HEK293 (cell line): ENCODE results near the gene E2F1.

ENCODE experiments used
- GLI4 ChIP-seq: fragments of 450-650 bp; formaldehyde crosslinking; IDR thresholded peaks from 2 replicates; pipeline ENCODE4 v1.5.1; 2016; ENCODE audit warnings: missing biosample characterization, missing genetic modification characterization
- HOXA7 ChIP-seq: sonication (generic); formaldehyde crosslinking; IDR thresholded peaks from 2 replicates; pipeline ENCODE4 v1.8.1; 2022; ENCODE audit warnings: missing genetic modification reagents, borderline replicate concordance
- MEIS1 ChIP-seq: sonication (generic); formaldehyde crosslinking; IDR thresholded peaks from 2 replicates; pipeline ENCODE4 v1.8.1; 2022; ENCODE audit warnings: missing genetic modification reagents, mild to moderate bottlenecking, borderline replicate concordance
- YY1 ChIP-seq: fragments of 450-650 bp; formaldehyde crosslinking; IDR thresholded peaks from 2 replicates; pipeline ENCODE4 v1.5.1; 2018; ENCODE audit warnings: missing biosample characterization, missing genetic modification characterization
- ZBTB21 ChIP-seq: fragments of 450-650 bp; formaldehyde crosslinking; IDR thresholded peaks from 2 replicates; pipeline ENCODE4 v1.5.1; 2017; ENCODE audit warnings: missing biosample characterization, missing genetic modification characterization
- ZEB2 ChIP-seq: fragments of 450-650 bp; formaldehyde crosslinking; IDR thresholded peaks from 2 replicates; pipeline ENCODE4 v1.5.1; 2016; ENCODE audit warnings: missing biosample characterization, missing genetic modification characterization
- ZNF335 ChIP-seq: fragments of 450-650 bp; formaldehyde crosslinking; conservative IDR thresholded peaks from 2 replicates; pipeline ENCODE4 v1.5.1; 2016; ENCODE audit warnings: missing biosample characterization, missing genetic modification characterization
- TF ChIP-seq, protein P1 (sequence below): fragments of 450-650 bp; formaldehyde crosslinking; IDR thresholded peaks from 2 replicates; pipeline ENCODE4 v1.5.1; 2016; ENCODE audit warnings: missing biosample characterization, missing genetic modification characterization, borderline replicate concordance
- TF ChIP-seq, protein P2 (sequence below): fragments of 450-650 bp; formaldehyde crosslinking; IDR thresholded peaks from 2 replicates; pipeline ENCODE4 v1.5.1; 2016; ENCODE audit warnings: missing biosample characterization, missing genetic modification characterization
- TF ChIP-seq, protein P3 (sequence below): fragments of 450-650 bp; formaldehyde crosslinking; IDR thresholded peaks from 2 replicates; pipeline ENCODE4 v1.5.1; 2016; ENCODE audit warnings: missing biosample characterization, missing genetic modification characterization
- TF ChIP-seq, protein P4 (sequence below): fragments of 450-650 bp; formaldehyde crosslinking; IDR thresholded peaks from 2 replicates; pipeline ENCODE4 v1.5.1; 2016; ENCODE audit warnings: missing biosample characterization, missing genetic modification characterization

DNA sequence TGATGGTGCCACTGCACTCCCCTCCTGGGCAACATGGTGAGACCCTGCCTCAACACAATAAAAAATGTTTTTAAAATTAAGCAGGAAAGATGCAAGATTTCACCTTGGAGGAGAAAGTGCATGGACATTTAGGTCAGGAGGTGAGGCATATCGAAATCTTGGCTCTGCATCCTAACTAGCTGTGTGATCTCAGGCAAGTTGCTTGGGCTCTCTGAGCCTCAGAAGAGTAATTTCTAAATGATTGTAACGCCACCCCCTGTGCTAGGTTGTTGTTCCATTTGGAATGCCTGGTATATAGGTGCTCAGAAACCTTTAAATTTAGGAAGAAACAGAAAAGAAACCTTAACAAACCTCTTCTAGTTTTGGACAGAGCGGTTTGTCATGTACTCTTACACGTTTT, 60.0 kb downstream of the E2F1 start:
- TF ChIP-seq, protein P1, sequence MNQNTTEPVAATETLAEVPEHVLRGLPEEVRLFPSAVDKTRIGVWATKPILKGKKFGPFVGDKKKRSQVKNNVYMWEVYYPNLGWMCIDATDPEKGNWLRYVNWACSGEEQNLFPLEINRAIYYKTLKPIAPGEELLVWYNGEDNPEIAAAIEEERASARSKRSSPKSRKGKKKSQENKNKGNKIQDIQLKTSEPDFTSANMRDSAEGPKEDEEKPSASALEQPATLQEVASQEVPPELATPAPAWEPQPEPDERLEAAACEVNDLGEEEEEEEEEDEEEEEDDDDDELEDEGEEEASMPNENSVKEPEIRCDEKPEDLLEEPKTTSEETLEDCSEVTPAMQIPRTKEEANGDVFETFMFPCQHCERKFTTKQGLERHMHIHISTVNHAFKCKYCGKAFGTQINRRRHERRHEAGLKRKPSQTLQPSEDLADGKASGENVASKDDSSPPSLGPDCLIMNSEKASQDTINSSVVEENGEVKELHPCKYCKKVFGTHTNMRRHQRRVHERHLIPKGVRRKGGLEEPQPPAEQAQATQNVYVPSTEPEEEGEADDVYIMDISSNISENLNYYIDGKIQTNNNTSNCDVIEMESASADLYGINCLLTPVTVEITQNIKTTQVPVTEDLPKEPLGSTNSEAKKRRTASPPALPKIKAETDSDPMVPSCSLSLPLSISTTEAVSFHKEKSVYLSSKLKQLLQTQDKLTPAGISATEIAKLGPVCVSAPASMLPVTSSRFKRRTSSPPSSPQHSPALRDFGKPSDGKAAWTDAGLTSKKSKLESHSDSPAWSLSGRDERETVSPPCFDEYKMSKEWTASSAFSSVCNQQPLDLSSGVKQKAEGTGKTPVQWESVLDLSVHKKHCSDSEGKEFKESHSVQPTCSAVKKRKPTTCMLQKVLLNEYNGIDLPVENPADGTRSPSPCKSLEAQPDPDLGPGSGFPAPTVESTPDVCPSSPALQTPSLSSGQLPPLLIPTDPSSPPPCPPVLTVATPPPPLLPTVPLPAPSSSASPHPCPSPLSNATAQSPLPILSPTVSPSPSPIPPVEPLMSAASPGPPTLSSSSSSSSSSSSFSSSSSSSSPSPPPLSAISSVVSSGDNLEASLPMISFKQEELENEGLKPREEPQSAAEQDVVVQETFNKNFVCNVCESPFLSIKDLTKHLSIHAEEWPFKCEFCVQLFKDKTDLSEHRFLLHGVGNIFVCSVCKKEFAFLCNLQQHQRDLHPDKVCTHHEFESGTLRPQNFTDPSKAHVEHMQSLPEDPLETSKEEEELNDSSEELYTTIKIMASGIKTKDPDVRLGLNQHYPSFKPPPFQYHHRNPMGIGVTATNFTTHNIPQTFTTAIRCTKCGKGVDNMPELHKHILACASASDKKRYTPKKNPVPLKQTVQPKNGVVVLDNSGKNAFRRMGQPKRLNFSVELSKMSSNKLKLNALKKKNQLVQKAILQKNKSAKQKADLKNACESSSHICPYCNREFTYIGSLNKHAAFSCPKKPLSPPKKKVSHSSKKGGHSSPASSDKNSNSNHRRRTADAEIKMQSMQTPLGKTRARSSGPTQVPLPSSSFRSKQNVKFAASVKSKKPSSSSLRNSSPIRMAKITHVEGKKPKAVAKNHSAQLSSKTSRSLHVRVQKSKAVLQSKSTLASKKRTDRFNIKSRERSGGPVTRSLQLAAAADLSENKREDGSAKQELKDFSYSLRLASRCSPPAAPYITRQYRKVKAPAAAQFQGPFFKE (tag by site-specific recombination): no peak
- TF ChIP-seq, protein P2, sequence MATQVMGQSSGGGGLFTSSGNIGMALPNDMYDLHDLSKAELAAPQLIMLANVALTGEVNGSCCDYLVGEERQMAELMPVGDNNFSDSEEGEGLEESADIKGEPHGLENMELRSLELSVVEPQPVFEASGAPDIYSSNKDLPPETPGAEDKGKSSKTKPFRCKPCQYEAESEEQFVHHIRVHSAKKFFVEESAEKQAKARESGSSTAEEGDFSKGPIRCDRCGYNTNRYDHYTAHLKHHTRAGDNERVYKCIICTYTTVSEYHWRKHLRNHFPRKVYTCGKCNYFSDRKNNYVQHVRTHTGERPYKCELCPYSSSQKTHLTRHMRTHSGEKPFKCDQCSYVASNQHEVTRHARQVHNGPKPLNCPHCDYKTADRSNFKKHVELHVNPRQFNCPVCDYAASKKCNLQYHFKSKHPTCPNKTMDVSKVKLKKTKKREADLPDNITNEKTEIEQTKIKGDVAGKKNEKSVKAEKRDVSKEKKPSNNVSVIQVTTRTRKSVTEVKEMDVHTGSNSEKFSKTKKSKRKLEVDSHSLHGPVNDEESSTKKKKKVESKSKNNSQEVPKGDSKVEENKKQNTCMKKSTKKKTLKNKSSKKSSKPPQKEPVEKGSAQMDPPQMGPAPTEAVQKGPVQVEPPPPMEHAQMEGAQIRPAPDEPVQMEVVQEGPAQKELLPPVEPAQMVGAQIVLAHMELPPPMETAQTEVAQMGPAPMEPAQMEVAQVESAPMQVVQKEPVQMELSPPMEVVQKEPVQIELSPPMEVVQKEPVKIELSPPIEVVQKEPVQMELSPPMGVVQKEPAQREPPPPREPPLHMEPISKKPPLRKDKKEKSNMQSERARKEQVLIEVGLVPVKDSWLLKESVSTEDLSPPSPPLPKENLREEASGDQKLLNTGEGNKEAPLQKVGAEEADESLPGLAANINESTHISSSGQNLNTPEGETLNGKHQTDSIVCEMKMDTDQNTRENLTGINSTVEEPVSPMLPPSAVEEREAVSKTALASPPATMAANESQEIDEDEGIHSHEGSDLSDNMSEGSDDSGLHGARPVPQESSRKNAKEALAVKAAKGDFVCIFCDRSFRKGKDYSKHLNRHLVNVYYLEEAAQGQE (tag by site-specific recombination): no peak
- TF ChIP-seq, protein P3, sequence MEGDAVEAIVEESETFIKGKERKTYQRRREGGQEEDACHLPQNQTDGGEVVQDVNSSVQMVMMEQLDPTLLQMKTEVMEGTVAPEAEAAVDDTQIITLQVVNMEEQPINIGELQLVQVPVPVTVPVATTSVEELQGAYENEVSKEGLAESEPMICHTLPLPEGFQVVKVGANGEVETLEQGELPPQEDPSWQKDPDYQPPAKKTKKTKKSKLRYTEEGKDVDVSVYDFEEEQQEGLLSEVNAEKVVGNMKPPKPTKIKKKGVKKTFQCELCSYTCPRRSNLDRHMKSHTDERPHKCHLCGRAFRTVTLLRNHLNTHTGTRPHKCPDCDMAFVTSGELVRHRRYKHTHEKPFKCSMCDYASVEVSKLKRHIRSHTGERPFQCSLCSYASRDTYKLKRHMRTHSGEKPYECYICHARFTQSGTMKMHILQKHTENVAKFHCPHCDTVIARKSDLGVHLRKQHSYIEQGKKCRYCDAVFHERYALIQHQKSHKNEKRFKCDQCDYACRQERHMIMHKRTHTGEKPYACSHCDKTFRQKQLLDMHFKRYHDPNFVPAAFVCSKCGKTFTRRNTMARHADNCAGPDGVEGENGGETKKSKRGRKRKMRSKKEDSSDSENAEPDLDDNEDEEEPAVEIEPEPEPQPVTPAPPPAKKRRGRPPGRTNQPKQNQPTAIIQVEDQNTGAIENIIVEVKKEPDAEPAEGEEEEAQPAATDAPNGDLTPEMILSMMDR (tag by site-specific recombination): no peak
- TF ChIP-seq HOXA7 (CRISPR knock-in tag): no peak
- TF ChIP-seq ZBTB21 (tag by site-specific recombination): no peak
- TF ChIP-seq GLI4 (tag by site-specific recombination): no peak
- TF ChIP-seq MEIS1 (CRISPR knock-in tag): no peak
- no peak for TF ChIP-seq YY1 (tag by site-specific recombination)
- TF ChIP-seq, protein P4, sequence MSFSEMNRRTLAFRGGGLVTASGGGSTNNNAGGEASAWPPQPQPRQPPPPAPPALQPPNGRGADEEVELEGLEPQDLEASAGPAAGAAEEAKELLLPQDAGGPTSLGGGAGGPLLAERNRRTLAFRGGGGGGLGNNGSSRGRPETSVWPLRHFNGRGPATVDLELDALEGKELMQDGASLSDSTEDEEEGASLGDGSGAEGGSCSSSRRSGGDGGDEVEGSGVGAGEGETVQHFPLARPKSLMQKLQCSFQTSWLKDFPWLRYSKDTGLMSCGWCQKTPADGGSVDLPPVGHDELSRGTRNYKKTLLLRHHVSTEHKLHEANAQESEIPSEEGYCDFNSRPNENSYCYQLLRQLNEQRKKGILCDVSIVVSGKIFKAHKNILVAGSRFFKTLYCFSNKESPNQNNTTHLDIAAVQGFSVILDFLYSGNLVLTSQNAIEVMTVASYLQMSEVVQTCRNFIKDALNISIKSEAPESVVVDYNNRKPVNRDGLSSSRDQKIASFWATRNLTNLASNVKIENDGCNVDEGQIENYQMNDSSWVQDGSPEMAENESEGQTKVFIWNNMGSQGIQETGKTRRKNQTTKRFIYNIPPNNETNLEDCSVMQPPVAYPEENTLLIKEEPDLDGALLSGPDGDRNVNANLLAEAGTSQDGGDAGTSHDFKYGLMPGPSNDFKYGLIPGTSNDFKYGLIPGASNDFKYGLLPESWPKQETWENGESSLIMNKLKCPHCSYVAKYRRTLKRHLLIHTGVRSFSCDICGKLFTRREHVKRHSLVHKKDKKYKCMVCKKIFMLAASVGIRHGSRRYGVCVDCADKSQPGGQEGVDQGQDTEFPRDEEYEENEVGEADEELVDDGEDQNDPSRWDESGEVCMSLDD (tag by site-specific recombination): no peak
- TF ChIP-seq ZNF335 (tag by site-specific recombination): no peak
- no peak for TF ChIP-seq ZEB2 (tag by site-specific recombination)
